ENCODE data around the gene NOP58.
"Not testable (repeated sequence)": the region's sequence is repeated elsewhere in the genome, so short reads cannot be mapped to it uniquely, and the experiment has no call there.

The NOP58 gene

DNA sequence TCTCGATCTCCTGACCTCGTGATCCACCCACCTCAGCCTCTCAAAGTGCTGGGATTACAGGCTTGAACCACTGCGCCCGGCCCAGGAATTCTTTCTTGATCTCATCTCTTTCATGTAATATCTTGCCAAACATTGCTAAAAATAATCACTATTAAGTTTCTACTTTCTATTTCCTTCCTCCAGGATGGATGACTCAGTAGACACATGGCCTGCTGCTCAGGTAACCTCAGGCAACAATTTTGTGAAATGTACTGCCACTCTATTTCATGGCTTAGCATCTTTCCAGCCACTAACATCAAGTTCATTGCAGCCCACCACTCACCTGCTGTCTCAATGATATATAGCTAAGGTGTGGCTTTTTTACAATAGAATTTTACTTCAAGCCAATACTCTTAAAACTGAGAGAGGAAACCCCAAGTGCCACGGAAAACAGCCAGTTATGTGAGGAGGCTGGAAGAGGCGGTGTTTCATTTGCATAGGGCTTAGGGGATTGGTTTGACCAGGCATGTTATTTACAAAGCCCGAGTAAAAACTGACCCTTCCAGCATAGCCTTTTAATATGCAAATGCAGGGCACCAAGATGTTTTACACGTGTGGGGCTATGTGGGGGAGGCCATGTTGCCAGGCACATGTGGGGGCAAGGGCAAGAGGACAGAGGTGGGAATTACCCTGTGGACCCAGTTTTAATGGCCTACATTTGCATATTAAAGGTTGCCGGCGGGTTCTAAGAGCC, 15.9 kb upstream of the NOP58 start:
- in situ Hi-C loops (cut with HindIII; ENCODE audit: low pct_ligation_motif_present, low sequenced_read_pairs) = no loop called here

DNA sequence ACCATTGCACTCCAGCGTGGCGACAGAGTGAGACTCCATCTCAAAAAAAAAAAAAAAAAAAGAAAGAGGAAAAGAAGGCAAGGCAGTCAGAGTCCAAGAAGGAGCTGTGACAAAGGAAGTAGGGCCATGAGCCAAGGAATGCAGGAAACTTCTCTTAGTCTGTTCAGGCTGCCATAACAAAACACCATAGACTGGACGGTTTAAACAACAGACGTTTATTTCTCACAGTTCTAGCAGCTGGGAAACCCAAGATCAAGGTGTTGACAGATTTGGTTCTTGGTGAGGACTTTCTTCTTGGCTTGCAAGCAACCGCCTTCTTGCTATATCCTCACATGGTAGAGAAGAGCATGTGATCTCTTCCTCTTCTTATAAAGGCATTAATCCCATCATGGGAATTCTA, 14.1 kb upstream of the NOP58 start:
- Histone ChIP-seq H3K27ac (no peak overlapping the region), H3K4me3 (ENCODE audit: low read depth, low read length) (no peak overlapping the region), H3K27me3 (replicated peaks) (no peaks in the 10 kb centered on the region), H3K36me3 (replicated peaks) (no peaks in the 10 kb centered on the region)
- in situ Hi-C loops (cut with HindIII; ENCODE audit: low pct_ligation_motif_present, low sequenced_read_pairs) = no loop called here
- no peak for DNase-seq
- TF ChIP-seq, protein P1, sequence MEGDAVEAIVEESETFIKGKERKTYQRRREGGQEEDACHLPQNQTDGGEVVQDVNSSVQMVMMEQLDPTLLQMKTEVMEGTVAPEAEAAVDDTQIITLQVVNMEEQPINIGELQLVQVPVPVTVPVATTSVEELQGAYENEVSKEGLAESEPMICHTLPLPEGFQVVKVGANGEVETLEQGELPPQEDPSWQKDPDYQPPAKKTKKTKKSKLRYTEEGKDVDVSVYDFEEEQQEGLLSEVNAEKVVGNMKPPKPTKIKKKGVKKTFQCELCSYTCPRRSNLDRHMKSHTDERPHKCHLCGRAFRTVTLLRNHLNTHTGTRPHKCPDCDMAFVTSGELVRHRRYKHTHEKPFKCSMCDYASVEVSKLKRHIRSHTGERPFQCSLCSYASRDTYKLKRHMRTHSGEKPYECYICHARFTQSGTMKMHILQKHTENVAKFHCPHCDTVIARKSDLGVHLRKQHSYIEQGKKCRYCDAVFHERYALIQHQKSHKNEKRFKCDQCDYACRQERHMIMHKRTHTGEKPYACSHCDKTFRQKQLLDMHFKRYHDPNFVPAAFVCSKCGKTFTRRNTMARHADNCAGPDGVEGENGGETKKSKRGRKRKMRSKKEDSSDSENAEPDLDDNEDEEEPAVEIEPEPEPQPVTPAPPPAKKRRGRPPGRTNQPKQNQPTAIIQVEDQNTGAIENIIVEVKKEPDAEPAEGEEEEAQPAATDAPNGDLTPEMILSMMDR (IDR thresholded peaks at IDR 0.05; ENCODE audit: low read depth, low read length, missing control alignments) = no peak

More for the DNA sequence above, 15.9 kb upstream of the NOP58 start:
- no peaks in the 10 kb centered on the region for H3K36me3 ChIP-seq (replicated peaks)
- TF ChIP-seq, protein P1 (IDR thresholded peaks at IDR 0.05; ENCODE audit: low read depth, low read length, missing control alignments) = no peak
- H3K4me3 ChIP-seq (ENCODE audit: low read depth, low read length) = no peak overlapping the region
- DNase-seq = no peak
- H3K27me3 ChIP-seq (replicated peaks) = no peaks in the 10 kb centered on the region
- H3K27ac ChIP-seq = no peak overlapping the region

DNA sequence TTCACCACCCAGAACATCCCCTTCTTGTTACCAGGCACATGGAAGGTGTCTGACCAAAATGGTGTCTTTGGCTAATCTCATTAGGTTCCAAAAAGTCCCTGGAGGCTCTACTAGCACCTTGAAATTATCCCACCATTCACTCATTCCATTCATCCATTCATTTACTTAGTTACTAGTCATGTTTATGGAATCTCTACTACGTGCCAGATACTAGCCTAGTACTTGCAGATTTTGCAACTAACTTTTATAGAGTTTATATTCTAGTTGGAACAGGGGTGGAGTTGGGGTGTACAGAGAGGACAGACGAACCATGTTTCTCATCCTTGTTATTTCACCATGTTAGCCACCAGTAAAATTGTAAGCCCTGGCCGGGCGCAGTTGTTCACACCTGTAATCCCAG, 4.0 kb upstream of the NOP58 start:
- Histone ChIP-seq H3K36me3 (replicated peaks) (no peaks in the 10 kb centered on the region), H3K27me3 (replicated peaks) (no peaks in the 10 kb centered on the region), H3K27ac (no peak overlapping the region), H3K4me3 (ENCODE audit: low read depth, low read length) (no peak overlapping the region)
- TF ChIP-seq, protein P1 (IDR thresholded peaks at IDR 0.05; ENCODE audit: low read depth, low read length, missing control alignments) = no peak
- no peak for DNase-seq
- in situ Hi-C loops (cut with HindIII; ENCODE audit: low pct_ligation_motif_present, low sequenced_read_pairs) = no loop called here

DNA sequence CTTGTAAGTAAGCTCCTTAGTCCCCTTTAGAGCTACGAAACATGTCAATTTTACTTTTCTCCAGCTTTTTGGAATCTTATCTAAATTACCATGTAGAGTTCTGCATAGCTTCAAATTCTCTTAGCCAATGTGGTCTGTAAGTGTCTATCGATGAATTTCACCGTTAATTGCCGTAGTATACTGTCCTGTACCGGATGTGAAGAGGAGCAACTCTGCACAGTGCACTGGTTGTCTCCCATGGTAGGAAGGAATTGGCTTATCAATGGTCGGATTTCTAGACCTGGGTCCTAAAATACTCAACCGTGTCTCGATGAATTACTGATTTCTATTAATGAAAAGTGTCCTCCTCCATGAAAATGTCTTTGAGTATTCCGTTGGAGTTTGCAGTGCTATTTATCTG, 1.9 kb downstream of the NOP58 start:
- in situ Hi-C loops (cut with HindIII; ENCODE audit: low pct_ligation_motif_present, low sequenced_read_pairs) = no loop called here
- TF ChIP-seq, protein P1 (IDR thresholded peaks at IDR 0.05; ENCODE audit: low read depth, low read length, missing control alignments) = no peak
- H3K4me3 ChIP-seq (ENCODE audit: low read depth, low read length) = peak overlapping the region; percentile 99
- H3K27me3 ChIP-seq (replicated peaks) = no peaks in the 10 kb centered on the region
- H3K36me3 ChIP-seq (replicated peaks) = no peaks in the 10 kb centered on the region
- DNase-seq = no peak
- H3K27ac ChIP-seq = no peak overlapping the region

DNA sequence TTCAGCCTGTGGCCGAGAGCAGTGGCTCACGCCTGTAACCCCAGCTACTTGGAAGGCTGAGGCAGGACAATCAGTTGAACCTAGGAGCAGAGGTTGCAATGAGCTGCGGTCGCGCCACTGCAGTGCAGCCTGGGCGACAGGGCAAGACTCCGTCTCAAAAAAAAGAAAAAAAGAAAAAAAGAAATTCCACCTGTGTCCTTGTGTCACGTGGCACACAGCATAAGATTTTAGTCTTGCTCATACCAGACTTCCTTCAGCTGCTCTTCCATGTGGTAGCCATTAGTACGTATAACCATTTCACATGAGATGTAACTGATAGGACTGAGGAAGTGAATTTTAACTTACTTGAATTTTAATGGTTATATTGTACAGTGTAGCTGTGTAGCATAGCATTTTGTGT, 4.0 kb downstream of the NOP58 start:
- H3K36me3 ChIP-seq (replicated peaks) = no peaks in the 10 kb centered on the region
- H3K27me3 ChIP-seq (replicated peaks) = no peaks in the 10 kb centered on the region
- no peak for DNase-seq
- in situ Hi-C loops (cut with HindIII; ENCODE audit: low pct_ligation_motif_present, low sequenced_read_pairs) = no loop called here
- TF ChIP-seq, protein P1 (IDR thresholded peaks at IDR 0.05; ENCODE audit: low read depth, low read length, missing control alignments) = no peak
- no peak overlapping the region for H3K27ac ChIP-seq
- H3K4me3 ChIP-seq (ENCODE audit: low read depth, low read length) = no peak overlapping the region

DNA sequence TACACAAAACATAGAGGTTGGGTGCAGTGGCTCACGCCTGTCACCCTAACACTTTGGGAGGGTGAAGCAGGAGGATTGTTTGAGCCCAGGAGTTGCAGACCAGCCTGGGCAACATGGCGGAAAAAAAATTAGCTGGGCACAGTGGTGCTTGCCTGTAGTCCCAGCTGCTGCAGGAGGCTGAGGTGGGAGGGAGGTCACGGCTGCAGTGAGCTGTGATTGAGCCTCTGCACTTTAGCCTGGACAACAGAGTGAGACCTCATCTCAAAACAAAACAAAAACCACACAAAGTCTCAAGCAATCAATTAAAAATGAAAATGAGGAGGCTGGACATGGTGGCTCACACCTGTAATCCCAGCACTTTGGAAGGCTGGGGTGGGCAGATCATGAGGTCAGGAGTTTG, 4.9 kb downstream of the NOP58 start:
- Histone ChIP-seq H3K36me3 (replicated peaks) (no peaks in the 10 kb centered on the region), H3K27me3 (replicated peaks) (no peaks in the 10 kb centered on the region), H3K27ac (no peak overlapping the region), H3K4me3 (ENCODE audit: low read depth, low read length) (no peak overlapping the region)
- in situ Hi-C loops (cut with HindIII; ENCODE audit: low pct_ligation_motif_present, low sequenced_read_pairs) = no loop called here
- TF ChIP-seq, protein P1 (IDR thresholded peaks at IDR 0.05; ENCODE audit: low read depth, low read length, missing control alignments) = no peak
- DNase-seq = no peak

DNA sequence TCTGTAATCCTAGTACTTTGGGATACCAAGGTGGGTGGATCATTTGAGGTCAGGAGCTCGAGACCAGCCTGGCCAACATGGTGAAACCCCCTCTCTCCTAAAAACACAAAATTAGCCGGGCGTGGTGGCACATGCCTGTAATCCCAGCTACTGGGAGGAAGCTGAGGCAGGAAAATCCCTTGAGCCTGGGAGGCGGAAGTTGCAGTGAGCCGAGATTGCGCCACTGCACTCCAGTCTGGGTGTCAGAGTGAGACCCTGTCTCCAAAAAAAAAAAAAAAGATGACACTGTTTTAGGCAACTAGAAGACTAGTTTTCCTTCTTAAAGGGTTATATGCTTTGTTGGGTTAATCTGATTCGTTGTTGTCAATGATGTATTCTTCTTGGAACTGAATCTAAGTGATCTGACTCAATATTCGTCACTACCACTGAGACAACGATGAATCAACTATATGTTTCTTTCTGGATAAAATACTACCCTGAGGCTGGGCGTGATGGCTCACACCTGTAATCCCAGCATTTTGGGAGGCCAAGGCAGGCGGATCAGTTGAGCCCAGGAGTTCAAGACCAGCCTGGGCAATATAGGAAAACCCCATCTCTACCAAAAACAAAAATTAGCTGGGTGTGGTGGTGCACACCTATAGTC, 10.6 kb downstream of the NOP58 start:
- peak; percentile 29 for DNase-seq

More for the DNA sequence above, 10.6 kb downstream of the NOP58 start:
- H3K36me3 ChIP-seq (replicated peaks) = peaks cover 24% of the 10 kb centered on the region
- in situ Hi-C loops (cut with HindIII; ENCODE audit: low pct_ligation_motif_present, low sequenced_read_pairs); H3K27me3 ChIP-seq (replicated peaks); H3K4me3 ChIP-seq (ENCODE audit: low read depth, low read length): not testable (repeated sequence)
- H3K27ac ChIP-seq = peak overlapping the region; percentile 25

Measured in brain microvascular endothelial cell (primary cell).